EH (cell line): ENCODE measurements around the gene MACROD2.
"Not testable (repeated sequence)": the region's sequence is repeated elsewhere in the genome, so short reads cannot be mapped to it uniquely, and the experiment has no call there.

Source experiments
- DNase-seq: peaks from one replicate; pipeline ENCODE4 v3.0.0-alpha.2; 2015; ENCODE audit warnings: low read depth

The MACROD2 gene

GRCh38 chr20:15362849-15363248 is 1367.5 kb downstream of the MACROD2 start:
- no peak for DNase-seq

GRCh38 chr20:15364781-15365180 is 1369.5 kb downstream of the MACROD2 start:
- DNase-seq: no peak

- DNase-seq: no peak
Observed at GRCh38 chr20:15370370-15370769, 1375.1 kb downstream of the MACROD2 start.

- DNase-seq: no peak
Observed at GRCh38 chr20:15374682-15375081, 1379.4 kb downstream of the MACROD2 start.

GRCh38 chr20:15375836-15376235 is 1380.5 kb downstream of the MACROD2 start:
- DNase-seq: no peak

- DNase-seq: not testable (repeated sequence)
Observed at GRCh38 chr20:15377603-15378002, 1382.3 kb downstream of the MACROD2 start.

- DNase-seq: peak; percentile 5
Observed at GRCh38 chr20:15378151-15378550, 1382.8 kb downstream of the MACROD2 start.

- DNase-seq: no peak
Observed at GRCh38 chr20:15379681-15380296, 1384.5 kb downstream of the MACROD2 start.

GRCh38 chr20:15380770-15381169 is 1385.5 kb downstream of the MACROD2 start:
- DNase-seq: no peak

GRCh38 chr20:15387228-15387627 is 1391.9 kb downstream of the MACROD2 start:
- DNase-seq: no peak

GRCh38 chr20:15395457-15395856 is 1400.1 kb downstream of the MACROD2 start:
- no peak for DNase-seq

- DNase-seq: no peak
Observed at GRCh38 chr20:15396026-15396425, 1400.7 kb downstream of the MACROD2 start.

- DNase-seq: peak; percentile 17
Observed at GRCh38 chr20:15396900-15397299, 1401.6 kb downstream of the MACROD2 start.

GRCh38 chr20:15399781-15400180 is 1404.5 kb downstream of the MACROD2 start:
- DNase-seq: no peak

- no peak for DNase-seq
Observed at GRCh38 chr20:15406072-15406471, 1410.8 kb downstream of the MACROD2 start.

GRCh38 chr20:15411781-15412180 is 1416.5 kb downstream of the MACROD2 start:
- no peak for DNase-seq

GRCh38 chr20:15415908-15416307 is 1420.6 kb downstream of the MACROD2 start:
- DNase-seq: no peak

- no peak for DNase-seq
Observed at GRCh38 chr20:15419856-15420255, 1424.5 kb downstream of the MACROD2 start.

- no peak for DNase-seq
Observed at GRCh38 chr20:15422966-15423365, 1427.7 kb downstream of the MACROD2 start.

GRCh38 chr20:15439551-15439950 is 1444.2 kb downstream of the MACROD2 start:
- no peak for DNase-seq

GRCh38 chr20:15440049-15440820 is 1444.9 kb downstream of the MACROD2 start:
- no peak for DNase-seq

- DNase-seq: no peak
Observed at GRCh38 chr20:15445056-15445840, 1449.9 kb downstream of the MACROD2 start.

- peak; percentile 7 for DNase-seq
Observed at GRCh38 chr20:15446373-15446772, 1451.1 kb downstream of the MACROD2 start.
